GM23248 (cell line): ENCODE data around the gene MYRF.

Experiments used
- EZH2 ChIP-seq: fragments of 200-600 bp; sonication (generic); IDR thresholded peaks from 2 replicates; pipeline ENCODE4 v1.6.1; 2018; ENCODE audit warnings: antibody characterized with exemption, mild to moderate bottlenecking; ENCODE audit not compliant: insufficient read depth, poor library complexity, severe bottlenecking
- EZH2phosphoT487 ChIP-seq: fragments of 200-600 bp; sonication (generic); IDR thresholded peaks from 2 replicates; pipeline ENCODE4 v1.6.1; 2018; ENCODE audit warnings: antibody characterized with exemption, moderate library complexity, mild to moderate bottlenecking, low read depth; ENCODE audit not compliant: insufficient read depth

DNA sequence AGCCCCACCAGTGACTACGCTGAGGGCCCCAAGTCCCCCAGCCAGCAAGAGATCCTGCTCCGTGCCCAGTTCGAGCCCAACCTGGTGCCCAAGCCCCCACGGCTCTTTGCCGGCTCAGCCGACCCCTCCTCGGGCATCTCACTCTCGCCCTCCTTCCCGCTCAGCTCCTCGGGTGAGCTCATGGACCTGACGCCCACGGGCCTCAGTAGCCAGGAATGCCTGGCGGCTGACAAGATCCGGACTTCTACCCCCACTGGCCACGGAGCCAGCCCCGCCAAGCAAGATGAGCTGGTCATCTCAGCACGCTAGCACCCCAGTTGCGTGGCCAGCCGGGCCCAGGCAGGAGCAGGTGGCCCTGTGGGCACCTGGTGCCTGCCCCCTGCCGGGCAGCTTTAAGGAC is 8.3 kb upstream of the MYRF start:
- TF ChIP-seq EZH2 (no peak), EZH2phosphoT487 (no peak)
